HG03469 (cell line): ENCODE results near the gene ENTREP1.

Experiments
- ATAC-seq: cut with Tn5 transposase; IDR thresholded peaks from one replicate; pipeline ENCODE4 v1.9.1; 2021; ENCODE audit warnings: mild to moderate bottlenecking, moderate library complexity, moderate number of reproducible peaks; ENCODE audit not compliant: unreplicated experiment

ENTREP1 gene

DNA sequence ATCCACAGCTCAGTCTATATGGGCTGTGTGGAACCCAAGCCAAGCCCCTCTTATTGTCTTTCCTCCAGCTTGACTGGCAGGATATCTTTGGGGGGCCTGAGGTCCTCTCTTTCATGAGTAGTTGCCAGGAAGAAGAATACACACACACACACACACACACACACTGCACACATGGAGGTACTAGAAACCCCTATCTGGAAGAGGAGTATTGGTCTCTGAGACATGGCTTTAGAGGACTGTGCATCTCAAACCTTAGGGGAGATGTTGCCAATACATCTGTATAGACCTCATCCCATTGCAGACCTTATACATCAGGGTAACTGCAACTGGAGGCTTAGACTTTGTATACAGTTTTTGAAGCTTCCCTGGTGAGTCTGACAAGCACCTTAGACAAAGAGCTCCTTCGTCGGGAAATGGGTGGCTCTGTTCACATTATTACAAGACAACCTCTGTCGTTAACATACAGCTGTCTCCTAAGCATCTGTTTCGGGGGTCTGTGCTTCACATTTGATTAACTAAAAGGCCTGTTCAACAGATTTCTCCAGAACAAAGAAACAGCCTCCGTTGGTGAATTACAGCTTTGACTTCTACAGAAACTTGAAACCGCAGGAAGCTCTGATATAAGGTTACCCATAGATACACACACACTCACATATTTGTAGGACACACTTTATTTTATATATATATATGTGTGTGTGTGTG is 5.5 kb upstream of the ENTREP1 start:
- ATAC-seq: no peak

GRCh38 chr9:69322256-69322655 is 2.8 kb upstream of the ENTREP1 start:
- no peak for ATAC-seq

GRCh38 chr9:69323861-69324260 is 1.2 kb upstream of the ENTREP1 start:
- ATAC-seq: no peak

DNA sequence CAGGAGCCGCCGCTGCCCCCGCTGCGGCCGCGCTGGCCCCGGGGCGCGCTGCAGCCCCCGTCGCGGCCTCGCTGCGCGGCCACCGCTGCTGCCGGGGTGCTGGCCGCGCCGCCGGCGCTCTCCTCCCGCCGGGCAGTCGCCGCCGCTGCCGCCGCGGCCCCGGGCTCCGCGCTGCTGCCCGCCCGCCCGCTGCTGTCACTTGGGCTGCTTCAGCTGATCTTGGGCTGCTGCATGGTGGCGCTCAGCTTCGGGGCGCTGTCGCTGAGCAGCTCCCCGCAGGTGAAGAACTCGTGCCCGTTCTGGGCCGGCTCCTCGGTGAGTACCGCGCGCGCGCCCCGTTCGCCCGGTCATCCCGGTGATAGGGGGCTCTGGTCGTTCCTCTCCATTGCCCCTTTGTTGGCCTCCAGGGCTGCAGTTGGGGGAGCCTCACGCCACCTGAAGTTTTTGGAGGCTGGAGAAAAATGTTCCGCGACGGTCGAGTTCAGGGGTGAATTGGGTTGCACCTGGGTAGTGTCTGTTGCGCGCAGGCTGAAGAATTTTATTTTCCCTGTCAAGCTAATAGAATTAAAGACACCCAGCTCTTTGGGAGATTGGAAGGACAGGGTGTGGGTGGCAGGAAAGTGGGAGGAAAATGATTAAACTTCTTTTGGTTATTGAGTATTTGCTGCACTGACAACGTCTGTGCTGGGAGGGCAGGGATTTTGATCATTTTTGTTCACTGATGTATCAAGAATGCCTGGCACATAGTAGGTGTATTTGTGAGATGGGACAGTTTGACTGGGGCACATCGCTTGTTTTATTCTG is 596 bp downstream of the ENTREP1 start:
- ATAC-seq: no peak

DNA sequence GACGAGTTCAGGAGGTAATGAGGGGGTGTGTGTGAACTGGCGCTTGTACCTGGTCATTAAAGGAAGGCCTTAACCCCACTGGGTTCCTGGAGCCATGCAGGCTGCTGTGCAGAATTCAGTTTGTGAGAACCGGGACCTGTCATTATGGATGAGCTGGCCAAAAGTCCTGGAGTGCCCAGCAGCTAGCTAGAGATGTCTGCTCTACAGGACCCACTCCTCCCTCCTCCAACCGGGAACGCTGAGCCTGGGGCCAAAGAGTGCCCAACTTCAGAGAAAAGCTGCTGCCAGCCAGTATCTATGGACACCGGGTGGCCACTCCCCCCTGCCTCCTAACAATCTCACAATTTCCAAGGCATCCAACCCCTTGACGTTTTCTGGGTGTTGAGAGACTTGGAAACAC is 1.2 kb downstream of the ENTREP1 start:
- no peak for ATAC-seq

DNA sequence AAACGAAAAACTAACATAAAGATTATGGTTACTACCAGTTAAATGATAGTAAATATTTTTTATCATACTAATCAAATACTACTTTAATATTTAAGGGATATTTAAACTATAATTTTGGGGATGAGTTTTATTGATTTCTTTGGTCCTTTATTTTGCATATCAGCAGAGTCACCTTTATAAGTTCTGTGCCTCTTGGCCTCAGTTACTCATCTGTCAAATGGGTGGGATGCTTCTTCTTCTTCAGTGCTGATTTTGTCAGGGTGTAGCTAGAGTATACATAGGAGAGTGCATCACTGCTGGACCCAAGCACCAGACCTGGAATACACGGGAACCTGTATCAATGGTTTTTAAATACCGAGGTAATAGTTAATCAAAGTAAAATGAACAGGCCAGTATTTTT is 5.6 kb downstream of the ENTREP1 start:
- no peak for ATAC-seq

DNA sequence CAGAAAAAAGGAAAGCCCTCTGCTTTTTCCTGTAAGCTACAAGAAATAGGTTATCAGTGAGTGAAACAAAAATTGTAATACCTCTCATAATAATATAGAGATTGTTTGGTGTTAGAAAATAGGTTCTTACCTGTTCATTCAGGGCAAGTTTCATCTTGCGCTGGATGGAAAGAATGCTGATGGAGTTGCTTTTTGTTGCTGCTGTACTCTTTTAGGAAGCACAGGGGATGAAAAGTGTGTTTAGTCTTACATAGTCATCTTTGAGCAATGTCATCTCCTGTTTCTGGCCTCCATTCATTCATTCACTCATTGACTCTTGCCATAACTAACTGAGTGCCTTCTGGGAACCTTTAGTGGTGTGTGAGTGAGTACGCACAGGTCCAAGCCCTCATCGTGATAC is 6.4 kb downstream of the ENTREP1 start:
- no peak for ATAC-seq

GRCh38 chr9:69332067-69332685 is 7.2 kb downstream of the ENTREP1 start:
- no peak for ATAC-seq

DNA sequence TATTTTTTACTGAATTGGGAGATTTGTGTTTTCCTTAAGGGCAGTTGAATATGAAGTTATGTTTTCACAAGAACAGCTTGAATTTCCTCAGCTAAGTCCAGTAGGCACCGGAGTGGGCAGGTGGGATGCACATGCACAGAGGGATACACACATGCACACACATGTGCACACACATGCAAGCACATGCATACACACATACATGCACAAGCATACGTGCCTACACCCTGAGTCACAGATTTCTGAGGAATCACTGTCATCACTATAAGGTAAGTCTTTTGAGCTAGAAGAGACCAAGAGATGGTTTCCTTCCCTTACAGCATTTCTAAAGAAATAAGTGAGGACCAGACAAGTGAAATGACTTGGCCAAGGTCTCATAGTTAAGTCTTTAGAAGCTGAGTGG is 8.7 kb downstream of the ENTREP1 start:
- ATAC-seq: no peak

DNA sequence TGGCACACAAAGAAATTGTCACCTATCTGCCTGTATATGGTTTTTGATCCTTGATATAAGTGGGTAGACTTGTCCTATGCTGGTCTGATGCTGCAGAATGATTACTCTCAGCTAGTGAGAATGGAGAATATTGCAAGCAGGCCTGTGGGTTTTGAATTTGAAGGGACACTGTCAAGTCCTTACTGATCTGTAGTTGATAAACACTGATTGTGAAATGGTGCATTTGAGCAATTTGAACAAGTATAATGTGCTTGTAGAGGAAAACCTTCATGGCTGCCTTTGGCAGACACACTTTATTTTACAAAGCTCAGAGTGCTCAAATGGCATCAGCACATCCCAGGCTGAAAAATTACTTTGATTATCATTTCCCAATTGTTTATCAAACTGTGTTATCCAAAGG is 9.3 kb downstream of the ENTREP1 start:
- no peak for ATAC-seq

GRCh38 chr9:69339620-69340019 is 14.6 kb downstream of the ENTREP1 start:
- ATAC-seq: no peak

DNA sequence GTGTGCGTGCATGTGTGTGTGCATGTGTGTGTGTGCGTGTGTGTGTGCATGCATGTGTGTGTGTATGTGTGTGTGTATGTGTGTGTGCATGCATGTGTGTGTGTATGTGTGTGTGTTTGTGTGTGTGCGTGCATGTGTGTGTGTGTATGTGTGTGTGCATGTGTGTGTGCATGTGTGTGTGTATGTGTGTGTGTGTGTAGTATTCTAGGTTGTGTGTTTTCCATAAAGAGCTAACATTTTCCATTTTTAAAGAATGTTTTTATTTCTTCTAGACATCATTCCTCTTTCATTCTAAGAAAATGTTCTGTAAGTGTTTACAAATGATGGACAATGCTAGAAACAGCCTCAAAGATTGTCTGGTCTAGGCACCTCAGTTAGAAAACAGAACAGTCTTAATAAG is 15.6 kb downstream of the ENTREP1 start:
- ATAC-seq: no peak

- ATAC-seq: no peak
These were observed 17.8 kb downstream of the ENTREP1 start for GRCh38 chr9:69342769-69343168.

GRCh38 chr9:69344459-69344858 is 19.4 kb downstream of the ENTREP1 start:
- no peak for ATAC-seq

DNA sequence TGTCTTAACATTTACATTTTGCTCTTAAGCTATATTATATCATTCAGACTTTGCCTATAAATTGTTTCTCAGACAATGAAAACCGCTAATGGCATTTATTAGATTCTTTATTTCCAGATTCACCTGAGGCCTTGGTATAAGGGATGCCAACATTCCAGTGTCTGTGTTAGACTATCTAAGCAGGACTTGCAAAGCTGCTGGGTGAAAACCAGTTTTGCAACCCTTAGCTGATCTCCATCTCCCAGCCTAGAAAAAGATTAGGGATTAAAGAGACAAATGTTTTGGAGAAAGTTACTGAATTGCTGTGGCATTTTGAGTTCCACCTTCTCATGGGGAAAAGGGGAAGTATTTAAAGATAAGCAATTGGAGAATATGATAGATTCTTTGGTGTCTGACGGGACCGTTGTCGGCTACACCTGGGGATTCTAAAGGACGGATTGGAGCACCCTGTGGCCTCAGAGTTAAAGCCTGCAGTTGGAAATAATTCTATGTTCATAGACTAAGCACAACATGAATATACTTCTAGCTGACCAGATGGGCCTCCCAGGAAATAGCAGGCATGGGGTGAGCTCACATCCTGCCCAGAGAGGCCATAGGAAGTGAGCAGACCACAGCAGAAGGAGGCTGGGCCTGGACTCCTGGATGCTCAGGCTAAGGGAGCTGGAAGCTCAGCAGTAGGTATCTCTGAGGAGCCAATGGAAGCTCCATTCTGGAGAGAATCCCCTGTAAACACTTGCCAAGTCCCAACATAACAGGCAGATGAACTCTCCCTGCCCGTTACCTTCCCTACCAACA is 21.8 kb downstream of the ENTREP1 start:
- ATAC-seq: no peak

GRCh38 chr9:69347607-69348006 is 22.6 kb downstream of the ENTREP1 start:
- ATAC-seq: no peak

DNA sequence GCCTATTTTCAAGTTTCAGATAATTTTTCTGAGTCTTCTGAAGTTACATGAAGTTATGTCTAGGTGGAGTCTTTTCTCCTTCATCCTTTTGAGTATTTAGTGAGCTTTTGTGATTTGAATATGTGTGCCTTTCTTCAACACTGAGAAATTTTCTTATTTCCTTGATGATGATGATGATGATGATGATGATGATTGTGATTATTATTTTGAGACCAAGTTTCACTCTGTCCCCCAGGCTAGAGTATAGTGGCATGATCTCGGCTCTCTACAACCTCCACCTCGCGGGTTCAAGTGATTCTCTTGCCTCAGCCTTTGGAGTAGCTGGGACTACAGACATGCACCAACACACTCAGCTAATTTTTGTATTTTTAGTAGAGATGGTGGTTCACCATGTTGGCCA is 26.2 kb downstream of the ENTREP1 start:
- ATAC-seq: no peak

DNA sequence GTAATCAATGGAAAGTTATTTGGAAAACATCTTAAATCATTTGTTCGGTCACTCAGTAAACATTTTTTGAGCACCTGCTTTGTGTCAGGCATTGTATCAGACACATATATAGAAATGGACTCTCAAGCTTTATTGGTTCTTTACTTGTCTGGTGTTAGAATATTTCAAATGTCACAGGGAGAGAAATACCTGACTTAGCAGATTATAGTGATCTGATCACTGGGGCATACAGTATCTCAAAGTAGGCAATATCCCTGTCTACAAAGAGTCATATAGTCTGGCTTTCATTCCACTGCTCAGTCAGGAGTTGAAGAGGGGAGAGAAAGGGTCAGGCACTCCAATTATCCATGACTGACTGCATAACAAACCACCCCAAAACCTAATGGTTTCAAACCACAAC is 30.2 kb downstream of the ENTREP1 start:
- ATAC-seq: no peak

GRCh38 chr9:69357030-69357775 is 32.2 kb downstream of the ENTREP1 start:
- no peak for ATAC-seq

GRCh38 chr9:69357821-69358220 is 32.8 kb downstream of the ENTREP1 start:
- no peak for ATAC-seq

DNA sequence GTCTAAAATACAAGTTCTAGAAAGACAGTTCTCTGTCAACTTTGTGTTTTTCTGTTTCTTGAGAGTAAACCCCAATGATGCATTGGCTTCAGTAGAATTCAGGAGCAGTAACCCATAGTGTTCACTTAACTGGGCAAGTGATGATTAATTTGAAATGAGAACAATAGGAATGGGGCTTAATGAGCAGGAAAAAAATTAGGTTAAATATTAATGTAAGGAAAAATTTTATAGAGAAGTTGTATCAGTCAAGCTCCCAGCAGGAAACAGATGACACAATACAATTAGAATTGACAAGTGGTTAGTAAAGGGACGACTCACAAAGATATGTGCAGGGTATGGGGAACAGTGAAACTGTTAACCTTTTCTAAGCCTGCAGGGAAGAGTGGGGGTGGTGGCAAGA is 38.2 kb downstream of the ENTREP1 start:
- ATAC-seq: no peak
